ENCODE results near the gene DNM1. TPM values are rescaled to one million over a fixed set of nuclear protein-coding genes. Genes with fewer than 3 reads are reported as not detected.

DNM1 gene
- total and polyA plus RNA-seq, 10 of the 15 experiments (the other 5 are each of a cell fraction or from before 2014, with no cell fraction given) = 0.06 to 0.67 (median 0.19) TPM; not detected in 3

GRCh38 chr9:128193469-128194096 is 9.6 kb upstream of the DNM1 start (continued):
- TF ChIP-seq IRF3 (IDR thresholded peaks at IDR 0.05) (no peak), FOS (IDR thresholded peaks at IDR 0.05; ENCODE audit: borderline replicate concordance, extremely low read depth, insufficient read length) (no peak), HDAC6 (IDR thresholded peaks at IDR 0.05; ENCODE audit: unreplicated experiment) (no peak), ASH2L (IDR thresholded peaks at IDR 0.05; ENCODE audit: borderline replicate concordance, low read depth) (no peak), USF2 (IDR thresholded peaks at IDR 0.05; ENCODE audit: borderline replicate concordance, low read depth, low read length) (no peak), POLR2AphosphoS5 (IDR thresholded peaks at IDR 0.05; ENCODE audit: low read length) (no peak), PAX5 (IDR thresholded peaks at IDR 0.05; ENCODE audit: borderline replicate concordance, low read depth, low read length) (no peak)
- TF ChIP-seq, protein P1, sequence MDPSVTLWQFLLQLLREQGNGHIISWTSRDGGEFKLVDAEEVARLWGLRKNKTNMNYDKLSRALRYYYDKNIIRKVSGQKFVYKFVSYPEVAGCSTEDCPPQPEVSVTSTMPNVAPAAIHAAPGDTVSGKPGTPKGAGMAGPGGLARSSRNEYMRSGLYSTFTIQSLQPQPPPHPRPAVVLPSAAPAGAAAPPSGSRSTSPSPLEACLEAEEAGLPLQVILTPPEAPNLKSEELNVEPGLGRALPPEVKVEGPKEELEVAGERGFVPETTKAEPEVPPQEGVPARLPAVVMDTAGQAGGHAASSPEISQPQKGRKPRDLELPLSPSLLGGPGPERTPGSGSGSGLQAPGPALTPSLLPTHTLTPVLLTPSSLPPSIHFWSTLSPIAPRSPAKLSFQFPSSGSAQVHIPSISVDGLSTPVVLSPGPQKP (IDR thresholded peaks at IDR 0.05; ENCODE audit: low read depth, low read length) = no peak
